IMR-90 (cell line): ENCODE data around the gene PPP4C. TPM values are rescaled to one million over a fixed set of nuclear protein-coding genes. Genes with fewer than 3 reads are reported as not detected.

Source experiments
- ATAC-seq: fragments of 200-7000 bp; cut with Tn5 transposase; 2 replicates; pipeline ENCODE4 v1.9.1; 2020; ENCODE audit warnings: low read depth, mild to moderate bottlenecking, moderate library complexity
- BruUV-seq: library from RNA; stranded (reverse); fragments of 400-500 nt; replicated peaks from 2 replicates; lab custom pipeline; 2021; lab: Mats Ljungman, UMichigan
- CTCF ChIA-PET: fragments of 300-600 bp; formaldehyde crosslinking; extraction: SDS; loops from one replicate; lab custom pipeline; 2021; ENCODE audit warnings: antibody characterized with exemption; lab: Yijun Ruan, JAX
- POLR2A ChIA-PET: fragments of 300-600 bp; sonication (Branson Sonifier 250); formaldehyde crosslinking; loops from one replicate; lab custom pipeline; 2022; ENCODE audit warnings: antibody characterized with exemption; ENCODE audit not compliant: unreplicated experiment; lab: Charles Lee
- DNase-seq: peaks from one replicate; pipeline ENCODE4 v3.0.0; 2013
- H2AFZ ChIP-seq: replicated peaks from 2 replicates; pipeline ENCODE3; 2013; ENCODE audit warnings: low read length, mild to moderate bottlenecking; ENCODE audit not compliant: poor library complexity
- H2AK5ac ChIP-seq: 2 replicates; pipeline ENCODE4 v1.6.1; 2013; ENCODE audit warnings: low read depth, low read length, inconsistent platforms
- H2AK9ac ChIP-seq: replicated peaks from 2 replicates; pipeline ENCODE3; 2013; ENCODE audit warnings: mild to moderate bottlenecking, low read depth, low read length, moderate library complexity; ENCODE audit not compliant: poor library complexity
- H2BK120ac ChIP-seq: 2 replicates; pipeline ENCODE4 v1.6.1; 2013; ENCODE audit warnings: low read depth, low read length, inconsistent platforms
- H2BK15ac ChIP-seq: 3 replicates; pipeline ENCODE4 v1.6.1; 2013; ENCODE audit warnings: low read depth, low read length, inconsistent platforms
- H2BK20ac ChIP-seq: 2 replicates; pipeline ENCODE4 v1.6.1; 2013; ENCODE audit warnings: low read depth, mild to moderate bottlenecking, inconsistent platforms, low read length, moderate library complexity
- H2BK5ac ChIP-seq: 2 replicates; pipeline ENCODE4 v1.6.1; 2013; ENCODE audit warnings: mild to moderate bottlenecking, low read depth, low read length, inconsistent platforms; ENCODE audit not compliant: poor library complexity, severe bottlenecking
- H3K14ac ChIP-seq: replicated peaks from 2 replicates; pipeline ENCODE4 v1.6.1; 2013; ENCODE audit warnings: low read depth, low read length, inconsistent platforms
- H3K18ac ChIP-seq: 2 replicates; pipeline ENCODE4 v1.6.1; 2013; ENCODE audit warnings: low read depth, low read length, control low read depth
- H3K23ac ChIP-seq: 2 replicates; pipeline ENCODE4 v1.6.1; 2013; ENCODE audit warnings: low read depth, low read length, inconsistent platforms
- H3K27ac ChIP-seq: 2 replicates; pipeline ENCODE4 v1.5.1; 2013; ENCODE audit warnings: mild to moderate bottlenecking, control low read depth, low read length; ENCODE audit not compliant: insufficient read depth
- H3K27me3 ChIP-seq: 2 replicates; pipeline ENCODE4 v1.6.1; 2013; ENCODE audit warnings: low read length; ENCODE audit not compliant: control insufficient read depth, insufficient read depth
- H3K36me3 ChIP-seq: 2 replicates; pipeline ENCODE4 v1.6.1; 2013; ENCODE audit warnings: low read length, mixed read lengths; ENCODE audit not compliant: control insufficient read depth, insufficient read depth
- H3K4ac ChIP-seq: 2 replicates; pipeline ENCODE4 v1.6.1; 2013; ENCODE audit warnings: low read depth, low read length, inconsistent platforms
- H3K4me1 ChIP-seq: 2 replicates; pipeline ENCODE4 v1.6.1; 2013; ENCODE audit warnings: low read length, mixed read lengths; ENCODE audit not compliant: control insufficient read depth, insufficient read depth
- H3K4me2 ChIP-seq: 2 replicates; pipeline ENCODE4 v1.6.1; 2013; ENCODE audit warnings: low read depth, mild to moderate bottlenecking, control low read depth, low read length, moderate library complexity
- H3K4me3 ChIP-seq: 2 replicates; pipeline ENCODE4 v1.5.1; 2013; ENCODE audit warnings: low read depth, mild to moderate bottlenecking, control low read depth, low read length, moderate library complexity; ENCODE audit not compliant: insufficient read depth
- H3K56ac ChIP-seq: 2 replicates; pipeline ENCODE4 v1.6.1; 2013; ENCODE audit warnings: low read length, inconsistent platforms; ENCODE audit not compliant: insufficient read depth; ENCODE audit errors: extremely low read depth
- H3K79me1 ChIP-seq, 2 experiments: 2 replicates each; pipeline ENCODE4 v1.6.1; 2013; ENCODE audit warnings: low read length in 2 of 2, inconsistent platforms in 1 of 2, low read depth in 1 of 2
- H3K9ac ChIP-seq: 2 replicates; pipeline ENCODE4 v1.6.1; 2013; ENCODE audit warnings: low read depth, low read length, control low read depth
- H3K9me1 ChIP-seq: 2 replicates; pipeline ENCODE4 v1.6.1; 2013; ENCODE audit warnings: low read length, inconsistent platforms; ENCODE audit not compliant: insufficient read depth
- H3K9me3 ChIP-seq: 2 replicates; pipeline ENCODE4 v1.6.1; 2013; ENCODE audit warnings: low read length; ENCODE audit not compliant: control insufficient read depth, insufficient read depth
- H4K20me1 ChIP-seq: 2 replicates; pipeline ENCODE4 v1.6.1; 2013; ENCODE audit warnings: low read length, inconsistent platforms; ENCODE audit not compliant: insufficient read depth
- H4K5ac ChIP-seq: 2 replicates; pipeline ENCODE4 v1.6.1; 2013; ENCODE audit warnings: mild to moderate bottlenecking, low read depth, low read length, control low read depth
- H4K8ac ChIP-seq, 2 experiments: 2 replicates each; pipeline ENCODE4 v1.6.1; 2013; ENCODE audit warnings: low read depth in 2 of 2, low read length in 2 of 2, control low read depth in 1 of 2, inconsistent platforms in 1 of 2
- H4K91ac ChIP-seq: 2 replicates; pipeline ENCODE4 v1.6.1; 2013; ENCODE audit warnings: low read depth, low read length, inconsistent platforms; ENCODE audit not compliant: insufficient read depth
- FOS ChIP-seq: fragments of 150-350 bp; IDR thresholded peaks from 2 replicates; pipeline ENCODE4 v1.6.1; 2016; ENCODE audit warnings: low read depth, low read length
- RCOR1 ChIP-seq: IDR thresholded peaks from 2 replicates; pipeline ENCODE4 v1.6.1; 2012; ENCODE audit warnings: mild to moderate bottlenecking, low read length, improper control_type of control experiment; ENCODE audit not compliant: insufficient replicate concordance
- WGBS, 2 experiments: methylation state at CpG; one replicate each; pipeline versions ENCODE4 v1.1.5 to v1.1.7; 2013; ENCODE audit warnings: missing lambda C conversion rate in 2 of 2; ENCODE audit not compliant: insufficient read length in 1 of 2; ENCODE audit errors: extremely low coverage in 2 of 2; 5-methylcytosine and 5-hydroxymethylcytosine counted together
- dilution Hi-C: fragments of 300-500 bp; cut with HindIII; formaldehyde crosslinking; loops from one replicate; pipeline ENCODE4 v1.14.3; 2018; ENCODE audit warnings: low sequenced_read_pairs; ENCODE audit not compliant: unreplicated experiment
- in situ Hi-C: fragments of 300-500 bp; cut with MboI; formaldehyde crosslinking; loops from 3 replicates; pipeline ENCODE4 v1.14.3; 2019; ENCODE audit warnings: low sequenced_read_pairs, inconsistent platforms, mixed read lengths
- intact Hi-C: fragments of 100-400 bp; cut with micrococcal nuclease; formaldehyde crosslinking; loops from 2 replicates; pipeline ENCODE4 v1.10.0; 2022
- polyA plus RNA-seq, 3 experiments: library from polyadenylated mRNA; depleted of rRNA; stranded (reverse); fragments of >200 nt; gene quantifications; 2 replicates each; pipeline ENCODE4 v1.2.3, GENCODE V29; 2012; ENCODE audit warnings: low replicate concordance in 1 of 3
- total RNA-seq: library from RNA; depleted of rRNA; stranded (reverse); fragments of >200 nt; gene quantifications from 2 replicates; pipeline ENCODE4 v1.2.3, GENCODE V29; 2012

Gene PPP4C
- total and polyA plus RNA-seq, 2 of the 4 experiments (the other 2 are of a cell fraction) = 200 to 209 TPM

GRCh38 chr16:30051518-30051917 lies 24.3 kb upstream of the PPP4C start:
- Histone ChIP-seq H4K91ac (peak overlapping the region; percentile 50), H4K5ac (no peak overlapping the region; the same call in 1 of the 2 replicates), H3K36me3 (no peaks in the 10 kb centered on the region), H4K20me1 (no peaks in the 10 kb centered on the region; the same call in 1 of the 2 replicates), H4K8ac (peak overlapping the region; percentile 5 to 94; a peak in 3 of 4 replicates), H2BK20ac (peak overlapping the region; percentile 55; the same call in 1 of the 2 replicates), H2AK5ac (peak overlapping the region; percentile 75), H3K56ac (no peak overlapping the region; the same call in 1 of the 2 replicates), H3K4me2 (no peak overlapping the region), H3K18ac (no peak overlapping the region), H3K27ac (no peak overlapping the region; the same call in 1 of the 2 replicates), H3K79me1 (peaks cover 6 to 42% of the 10 kb centered on the region in 2 experiments; a peak in 2 of 4 replicates), H3K4me1 (peaks cover 7% of the 10 kb centered on the region), H3K14ac (peak overlapping the region; percentile 93), H2BK5ac (peak overlapping the region; percentile 55), H3K27me3 (peaks cover 2% of the 10 kb centered on the region; the same call in 1 of the 2 replicates), H3K9me3 (no peaks in the 10 kb centered on the region), H3K23ac (peak overlapping the region; percentile 92), H2BK15ac (peak overlapping the region; percentile 92; the same call in 2 of the 3 replicates), H3K4ac (peak overlapping the region; percentile 84), H3K9ac (peak overlapping the region; percentile 36; the same call in 1 of the 2 replicates), H3K9me1 (peaks cover 14% of the 10 kb centered on the region), H3K4me3 (no peak overlapping the region), H2AFZ (peak overlapping the region; percentile 92), H2BK120ac (peak overlapping the region; percentile 56; the same call in 1 of the 2 replicates), H2AK9ac (peak overlapping the region; percentile 93)
- ATAC-seq = no peak; the same call in 1 of the 2 replicates
- in situ Hi-C loops = no loop called here
- DNase-seq = peak; percentile 70
- CTCF ChIA-PET = no interaction called here
- dilution Hi-C loops = no loop called here
- POLR2A ChIA-PET = interaction anchor here (0.6 kb wide), 1 partner anchor 305 kb away, joined by 5 read pairs; no protein-coding TSS in a partner anchor
- intact Hi-C loops = no loop called here
- TF ChIP-seq RCOR1 (no peak), FOS (0 out of 2 replicates have a peak, but pooled peaks have one; percentile 14)
- no CpG with 5 or more reads among the region's 3 CpGs for WGBS, 2 experiments
- BruUV-seq = no TSS peak
